Body of pancreas (tissue), 4 donors: ENCODE results near the gene SPX. TPM values are rescaled to one million over a fixed set of nuclear protein-coding genes. Genes with fewer than 3 reads are reported as not detected.
A peak's percentile ranks its signal among the peaks of the same experiment; 100 is the strongest.

ENCODE experiments used
- ATAC-seq: fragments of 150-250 bp; one replicate; pipeline ENCODE4 v1.9.1; 2016
- DNase-seq, 4 donors: peaks; one replicate each; pipeline ENCODE4 v3.0.0-alpha.2; 2019
- H3K27ac ChIP-seq, 4 donors: fragments of 200-600 bp; sonication (generic); 1 replicate in 3 of 4; 2 replicates in 1 of 4; pipeline versions ENCODE4 v1.5.1 to v1.6.1; 2016 to 2019; ENCODE audit warnings: mild to moderate bottlenecking in 1 of 4, mixed read lengths in 1 of 4, moderate library complexity in 1 of 4
- H3K27me3 ChIP-seq, 2 donors: fragments of 200-600 bp; sonication (generic); one replicate each; pipeline ENCODE4 v1.6.0; 2016; ENCODE audit warnings: mild to moderate bottlenecking in 1 of 2
- H3K36me3 ChIP-seq, 2 donors: fragments of 200-600 bp; sonication (generic); replicated peaks in 1 of 2; 2 replicates each; pipeline ENCODE4 v1.5.1; 2016; ENCODE audit warnings: low read depth in 2 of 2; ENCODE audit not compliant: insufficient read depth in 1 of 2
- H3K4me1 ChIP-seq: fragments of 200-600 bp; sonication (generic); one replicate; pipeline ENCODE4 v1.6.0; 2016
- H3K4me3 ChIP-seq, 2 donors: fragments of 200-600 bp; sonication (generic); 1 replicate in 1 of 2; 2 replicates in 1 of 2; pipeline ENCODE4 v1.5.1; 2016 to 2019
- H3K9me3 ChIP-seq, 3 donors: fragments of 200-600 bp; sonication (generic); 1 replicate in 2 of 3; 2 replicates in 1 of 3; pipeline ENCODE4 v1.5.1; 2016
- POLR2A ChIP-seq, 3 donors: fragments of 450-650 bp; IDR thresholded peaks; one replicate each; pipeline ENCODE4 v1.6.1; 2016; ENCODE audit warnings: antibody characterized with exemption in 3 of 3, mild to moderate bottlenecking in 2 of 3
- WGBS, 2 donors: methylation state at CpG; one replicate each; pipeline ENCODE4 v1.1.5; 2017; 5-methylcytosine and 5-hydroxymethylcytosine counted together
- intact Hi-C: fragments of 100-400 bp; cut with DNase I; formaldehyde crosslinking; loops from one replicate; pipeline ENCODE4 v1.15.1; 2023
- total RNA-seq, 2 donors: library from RNA; depleted of rRNA; stranded (reverse); fragments of >200 nt; gene quantifications; one replicate each; pipeline ENCODE4 v1.1.0, GENCODE V29; 2016
- TF ChIP-seq, protein P1 (sequence below), 7 experiments: fragments of 450-650 bp in 4 of 7; fragments of 200-600 bp in 3 of 7; sonication (generic) in 3 of 7; IDR thresholded peaks; one replicate each; pipeline ENCODE4 v1.5.1; 2016 to 2019; ENCODE audit warnings: antibody characterized with exemption in 7 of 7

Gene SPX, protein sequence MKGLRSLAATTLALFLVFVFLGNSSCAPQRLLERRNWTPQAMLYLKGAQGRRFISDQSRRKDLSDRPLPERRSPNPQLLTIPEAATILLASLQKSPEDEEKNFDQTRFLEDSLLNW
- 10 to 100 TPM; 18.5 to 49.5 TPM for total RNA-seq

DNA sequence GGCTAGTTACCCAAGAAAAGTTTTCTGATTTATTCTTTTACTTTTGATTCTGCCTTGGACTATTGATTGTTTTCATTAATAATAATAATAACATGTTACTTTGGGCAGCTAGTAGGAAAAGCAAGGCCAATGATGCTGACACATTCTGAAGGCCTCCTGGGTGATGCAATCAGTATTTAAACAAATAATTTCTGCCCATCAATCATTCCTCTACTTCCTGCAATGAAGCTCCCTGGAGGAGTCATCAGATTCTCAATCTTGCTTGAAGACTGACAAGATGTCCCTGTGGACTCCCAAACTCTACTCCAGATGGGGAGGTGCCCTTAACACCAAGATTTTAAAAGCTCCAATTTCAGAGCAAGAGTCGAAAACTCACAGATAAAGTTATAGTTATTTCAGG lies at the start of gene SPX:
TSS of gene SPX (plus strand) at position 244 of the 400 bp plus-strand sequence. CDS start 177 bp downstream, outside the sequence.
- intact Hi-C loops = no loop called here
- Histone ChIP-seq H3K27ac (peak within 1 kb of the TSS; percentile 80 to 96 (median 90)), H3K27me3 (no peaks in the 10 kb centered on the region), H3K9me3 (no peaks in the 10 kb centered on the region), H3K4me1 (peaks cover 60% of the 10 kb centered on the region), H3K4me3 (peak within 1 kb of the TSS; percentile 59 to 71), H3K36me3 (no peaks in the 10 kb centered on the region)
- 59 to 63% methylated on average over 1 of the region's 1 CpG for WGBS, 2 donors
- peak; percentile 33 for ATAC-seq
- TF ChIP-seq, protein P1, sequence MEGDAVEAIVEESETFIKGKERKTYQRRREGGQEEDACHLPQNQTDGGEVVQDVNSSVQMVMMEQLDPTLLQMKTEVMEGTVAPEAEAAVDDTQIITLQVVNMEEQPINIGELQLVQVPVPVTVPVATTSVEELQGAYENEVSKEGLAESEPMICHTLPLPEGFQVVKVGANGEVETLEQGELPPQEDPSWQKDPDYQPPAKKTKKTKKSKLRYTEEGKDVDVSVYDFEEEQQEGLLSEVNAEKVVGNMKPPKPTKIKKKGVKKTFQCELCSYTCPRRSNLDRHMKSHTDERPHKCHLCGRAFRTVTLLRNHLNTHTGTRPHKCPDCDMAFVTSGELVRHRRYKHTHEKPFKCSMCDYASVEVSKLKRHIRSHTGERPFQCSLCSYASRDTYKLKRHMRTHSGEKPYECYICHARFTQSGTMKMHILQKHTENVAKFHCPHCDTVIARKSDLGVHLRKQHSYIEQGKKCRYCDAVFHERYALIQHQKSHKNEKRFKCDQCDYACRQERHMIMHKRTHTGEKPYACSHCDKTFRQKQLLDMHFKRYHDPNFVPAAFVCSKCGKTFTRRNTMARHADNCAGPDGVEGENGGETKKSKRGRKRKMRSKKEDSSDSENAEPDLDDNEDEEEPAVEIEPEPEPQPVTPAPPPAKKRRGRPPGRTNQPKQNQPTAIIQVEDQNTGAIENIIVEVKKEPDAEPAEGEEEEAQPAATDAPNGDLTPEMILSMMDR (IDR thresholded peaks at IDR 0.05) = no peak
- peak in 1 of 4 donors; percentile 20 for DNase-seq

DNA sequence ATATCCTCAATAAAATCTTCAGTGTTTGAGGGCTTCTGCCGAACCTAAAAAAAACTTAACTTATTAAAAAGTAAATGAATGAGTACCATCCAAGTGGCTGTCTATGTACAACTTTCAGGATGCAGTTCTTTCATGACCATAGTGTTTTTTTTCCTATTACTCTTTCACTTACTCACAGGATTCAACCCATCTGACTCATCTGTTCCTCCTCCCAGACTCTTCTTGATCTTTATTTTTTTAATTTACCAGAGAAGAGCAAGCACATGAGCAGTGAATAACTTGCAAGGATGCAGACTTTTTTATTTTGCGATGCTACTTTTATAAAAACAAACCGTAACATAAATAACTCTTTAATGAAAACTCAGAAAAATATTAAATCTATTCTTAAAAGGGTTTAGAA lies 49.1 kb upstream of the SPX start:
- intact Hi-C loops = no loop called here
- ATAC-seq = no peak
- Histone ChIP-seq H3K27ac (peak overlapping the region in 1 of 4 donors; percentile 24), H3K4me1 (peaks cover 14% of the 10 kb centered on the region), H3K36me3 (peaks cover 0 to 5% of the 10 kb centered on the region in 2 donors), H3K4me3 (no peak overlapping the region), H3K27me3 (no peaks in the 10 kb centered on the region), H3K9me3 (no peaks in the 10 kb centered on the region)
- DNase-seq = no peak
- 91 to 94% methylated on average over 3 of the region's 3 CpGs for WGBS, 2 donors
- TF ChIP-seq POLR2A (IDR thresholded peaks at IDR 0.05) = no peak
- TF ChIP-seq, protein P1 (IDR thresholded peaks at IDR 0.05) = no peak

DNA sequence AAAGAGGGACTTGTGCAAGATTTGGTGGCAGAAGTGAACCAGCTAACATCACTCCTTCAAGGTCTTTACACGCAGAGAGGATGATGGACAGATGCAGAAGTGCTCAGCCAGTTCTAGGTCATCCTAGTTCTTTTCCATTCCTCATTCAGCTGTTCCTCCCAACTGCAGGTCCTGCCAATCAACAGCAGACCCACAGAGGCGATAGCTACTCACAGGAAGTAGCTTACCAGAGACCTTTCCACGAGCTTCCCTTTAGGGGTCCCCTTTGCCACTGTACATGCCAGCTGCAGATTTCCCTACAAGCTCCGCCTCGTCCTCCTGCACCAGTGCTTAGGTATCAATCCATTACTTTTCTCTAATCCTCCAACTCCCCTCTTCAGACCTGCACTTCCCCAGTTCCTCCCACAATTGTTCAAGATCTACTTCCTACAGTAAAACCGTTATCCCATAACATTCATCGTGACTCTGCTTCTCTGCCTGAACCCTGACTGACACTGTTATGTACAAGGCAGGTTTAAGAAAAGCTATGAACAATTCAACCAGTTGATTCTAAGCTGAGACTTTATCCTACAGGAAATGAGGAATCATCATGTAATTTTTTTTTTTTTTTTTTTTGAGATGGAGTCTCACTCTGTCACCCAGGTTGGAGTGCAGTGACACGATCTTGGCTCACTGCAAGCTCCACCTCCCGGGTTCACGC lies 47.2 kb upstream of the SPX start:
- H3K36me3 ChIP-seq = peaks cover 0 to 6% of the 10 kb centered on the region in 2 donors
- intact Hi-C loops = no loop called here
- no peak overlapping the region for H3K27ac ChIP-seq
- H3K4me1 ChIP-seq = peaks cover 10% of the 10 kb centered on the region
- TF ChIP-seq, protein P1 (IDR thresholded peaks at IDR 0.05) = no peak
- ATAC-seq (no peak), DNase-seq (no peak)
- H3K27me3 ChIP-seq = no peaks in the 10 kb centered on the region
- no peak overlapping the region for H3K4me3 ChIP-seq
- 88 to 90% methylated on average over 10 of the region's 10 CpGs for WGBS, 2 donors
- H3K9me3 ChIP-seq = no peaks in the 10 kb centered on the region

DNA sequence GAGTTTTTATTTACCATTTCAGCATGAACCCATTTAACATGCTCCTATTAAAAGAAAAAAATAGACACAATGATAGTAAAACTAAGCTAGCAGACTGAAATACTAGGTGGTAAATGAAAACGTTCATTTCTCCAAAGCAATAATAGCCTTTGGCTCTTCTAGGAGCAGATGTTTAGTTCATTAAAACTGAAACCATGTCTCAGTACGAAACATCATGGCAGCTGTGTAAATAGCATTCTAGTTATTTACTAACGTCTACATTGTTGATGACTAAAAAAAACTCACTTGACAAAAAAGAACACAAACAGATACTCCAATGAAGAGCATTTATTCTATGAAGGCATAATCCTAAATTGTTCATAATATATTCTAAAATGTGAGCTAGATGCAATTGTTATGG lies 42.6 kb upstream of the SPX start:
- H3K4me1 ChIP-seq = no peaks in the 10 kb centered on the region
- intact Hi-C loops = no loop called here
- 46 to 47% methylated on average over 3 of the region's 3 CpGs for WGBS, 2 donors
- peaks cover 0 to 8% of the 10 kb centered on the region in 2 donors for H3K36me3 ChIP-seq
- TF ChIP-seq POLR2A (IDR thresholded peaks at IDR 0.05) = no peak
- TF ChIP-seq, protein P1 (IDR thresholded peaks at IDR 0.05) = no peak
- ATAC-seq = no peak
- H3K27ac ChIP-seq = no peak overlapping the region
- no peak for DNase-seq
- no peaks in the 10 kb centered on the region for H3K9me3 ChIP-seq
- no peaks in the 10 kb centered on the region for H3K27me3 ChIP-seq
- H3K4me3 ChIP-seq = no peak overlapping the region

DNA sequence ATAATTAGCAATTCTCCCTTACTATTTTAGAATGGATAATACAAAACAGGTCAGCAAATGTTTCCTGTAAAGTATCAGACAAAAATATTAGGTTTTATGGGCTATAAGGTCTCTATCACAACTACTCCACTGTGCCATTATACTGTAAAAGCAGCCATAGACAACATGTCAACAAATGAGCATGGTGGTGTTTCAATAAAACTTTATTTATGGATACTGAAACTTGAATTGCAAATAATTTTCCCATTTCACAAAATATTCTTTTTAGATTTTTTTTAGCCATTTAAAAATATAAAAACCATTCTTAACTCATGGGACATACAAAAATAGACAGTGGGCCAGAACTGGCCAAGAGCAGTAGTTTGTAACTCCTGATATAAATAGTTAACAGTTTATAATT lies 40.1 kb upstream of the SPX start:
- TF ChIP-seq POLR2A (IDR thresholded peaks at IDR 0.05) = no peak
- TF ChIP-seq, protein P1 (IDR thresholded peaks at IDR 0.05) = no peak

More for the DNA sequence above, 40.1 kb upstream of the SPX start:
- Histone ChIP-seq H3K36me3 (peaks cover 0 to 7% of the 10 kb centered on the region in 2 donors), H3K4me3 (no peak overlapping the region), H3K4me1 (no peaks in the 10 kb centered on the region), H3K27ac (no peak overlapping the region), H3K27me3 (no peaks in the 10 kb centered on the region), H3K9me3 (no peaks in the 10 kb centered on the region)
- ATAC-seq (no peak), DNase-seq (no peak)
- intact Hi-C loops = no loop called here
